CD4-positive, alpha-beta T cell treated with Interleukin-15 for 1 hour (primary cell): ENCODE results near the gene RNGTT.
"Not testable (repeated sequence)": the region's sequence is repeated elsewhere in the genome, so short reads cannot be mapped to it uniquely, and the experiment has no call there.

Experiments used
- DNase-seq: peaks from one replicate; pipeline ENCODE4 v3.0.0-alpha.2; 2020

Gene RNGTT

DNA sequence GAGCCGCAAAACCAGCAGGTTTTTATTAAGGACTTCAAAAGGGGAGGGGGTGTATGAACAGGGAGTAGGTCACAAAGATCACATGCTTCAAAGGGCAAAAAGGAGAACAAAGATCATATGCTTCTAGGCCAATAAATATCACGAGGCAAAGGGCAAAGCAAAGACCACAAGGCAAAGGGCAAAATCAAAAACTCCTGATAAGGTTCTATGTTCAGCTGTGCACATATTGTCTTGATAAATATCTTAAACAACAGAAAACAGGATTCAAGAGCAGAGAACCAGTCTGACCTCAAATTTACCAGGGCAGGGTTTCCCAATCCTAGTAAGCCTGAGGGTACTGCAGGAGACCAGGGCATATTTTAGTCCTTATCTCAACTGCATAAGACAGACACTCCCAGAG lies 5.8 kb upstream of the RNGTT start:
- not testable (repeated sequence) for DNase-seq

DNA sequence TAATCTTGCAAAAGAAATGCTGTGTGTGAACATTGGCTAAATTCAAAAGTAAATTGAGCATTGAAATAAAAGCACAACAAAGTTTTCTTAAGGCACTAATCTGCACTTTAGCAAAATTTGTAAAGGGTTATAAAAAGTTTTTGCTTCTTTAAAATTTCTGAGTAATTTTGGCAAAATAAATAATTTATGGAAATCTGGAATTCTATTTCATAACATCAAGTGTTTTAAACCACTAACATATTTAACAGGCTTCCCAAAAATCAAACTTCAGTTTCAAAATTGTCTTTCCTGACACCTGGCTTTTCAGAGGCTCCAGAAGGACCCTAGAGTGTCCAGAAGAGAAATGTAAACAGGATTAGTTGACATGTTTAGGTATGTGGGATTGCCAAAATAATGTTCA lies 4.5 kb upstream of the RNGTT start:
- no peak for DNase-seq

DNA sequence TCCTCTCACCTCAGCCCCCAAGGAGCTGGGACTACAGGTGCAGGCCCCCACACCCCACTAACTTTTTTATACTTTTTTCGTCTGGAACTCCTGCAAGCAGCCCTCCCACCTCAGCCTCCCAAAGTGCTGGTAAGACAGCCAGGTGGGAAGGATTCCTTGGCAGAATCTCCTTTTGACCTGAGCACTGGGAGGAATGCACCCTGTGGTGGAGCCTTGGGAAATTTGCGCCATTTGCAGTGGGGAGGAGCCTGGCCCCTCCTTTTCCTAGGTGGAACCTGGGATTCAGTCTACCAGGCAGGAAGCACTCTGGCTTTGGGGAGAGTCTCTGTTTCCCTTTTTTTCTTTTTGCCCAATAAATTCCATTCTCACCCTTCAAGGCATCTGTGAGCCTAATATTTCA lies 2.3 kb upstream of the RNGTT start:
- no peak for DNase-seq

DNA sequence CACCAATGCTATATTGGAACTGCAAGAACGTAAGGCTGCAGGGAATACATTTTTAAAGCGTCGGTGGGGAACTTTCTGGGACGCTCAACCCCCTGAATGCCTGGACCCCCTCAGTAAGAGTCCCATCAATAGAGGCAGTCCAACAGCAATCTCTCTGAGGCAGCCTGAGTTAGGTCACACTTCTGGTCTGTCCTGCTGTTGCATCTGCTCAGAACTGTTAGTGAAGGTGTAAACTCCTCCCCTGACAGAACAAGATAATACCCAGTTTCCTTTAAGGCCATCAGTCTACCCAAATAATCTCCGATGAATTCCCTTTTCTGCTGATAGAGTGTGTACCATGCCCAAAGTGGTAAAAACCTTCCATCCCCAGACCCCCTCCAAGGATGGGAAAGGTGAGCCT lies 1.1 kb upstream of the RNGTT start:
- no peak for DNase-seq

DNA sequence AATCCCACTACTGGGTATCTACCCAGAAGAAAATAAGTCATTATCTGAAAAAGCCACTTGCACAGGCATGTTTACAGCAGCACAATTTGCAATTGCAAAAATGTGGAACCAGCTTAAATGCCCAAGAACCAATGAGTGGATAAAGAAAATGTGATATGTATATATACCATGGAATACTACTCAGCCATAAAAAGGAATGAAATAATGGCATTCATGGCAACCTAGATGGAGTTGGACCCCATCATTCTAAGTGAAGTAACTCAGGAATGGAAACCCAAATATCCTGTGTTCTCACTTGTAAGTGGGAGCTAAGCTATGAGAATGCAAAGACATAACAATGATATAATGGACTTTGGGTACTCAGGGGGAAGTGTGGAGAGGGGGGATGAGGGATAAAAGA lies 4.6 kb downstream of the RNGTT start:
- no peak for DNase-seq

DNA sequence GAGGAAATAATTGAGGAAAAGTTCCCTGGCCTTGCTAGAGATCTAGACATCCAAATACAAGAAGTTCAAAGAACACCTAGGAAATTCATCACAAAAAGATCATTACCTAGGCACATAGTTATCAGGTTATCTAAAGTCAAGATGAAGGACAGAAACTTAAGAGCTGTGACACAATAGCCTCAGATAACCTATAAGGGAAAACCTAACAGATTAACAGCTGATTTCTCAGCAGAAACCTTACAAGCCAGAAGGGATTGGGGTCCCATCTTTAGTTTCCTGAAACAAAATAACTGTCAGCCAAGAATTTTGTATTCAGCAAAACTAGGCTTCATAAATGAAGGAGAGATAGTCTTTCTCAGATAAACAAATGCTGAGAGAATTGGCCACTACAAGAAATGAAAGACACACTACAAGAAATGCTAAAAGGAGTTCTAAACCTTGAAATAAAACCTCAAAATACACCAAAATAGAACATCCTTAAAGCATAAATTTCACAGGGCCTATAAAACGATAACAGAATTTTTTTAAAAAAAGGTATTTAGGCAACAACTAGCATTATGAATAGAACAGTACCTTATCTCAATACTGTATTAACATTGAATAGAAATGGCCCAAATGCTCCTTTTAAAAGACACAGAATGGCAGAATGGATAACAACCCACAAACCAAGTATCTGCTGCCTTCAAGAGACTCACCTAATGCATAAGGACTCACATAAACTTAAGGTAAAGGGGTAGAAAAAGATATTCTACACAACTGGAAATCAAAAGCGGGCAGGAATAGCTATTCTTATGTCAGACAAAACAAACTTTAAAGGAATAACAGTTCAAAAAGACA lies 9.7 kb downstream of the RNGTT start:
- DNase-seq: no peak

DNA sequence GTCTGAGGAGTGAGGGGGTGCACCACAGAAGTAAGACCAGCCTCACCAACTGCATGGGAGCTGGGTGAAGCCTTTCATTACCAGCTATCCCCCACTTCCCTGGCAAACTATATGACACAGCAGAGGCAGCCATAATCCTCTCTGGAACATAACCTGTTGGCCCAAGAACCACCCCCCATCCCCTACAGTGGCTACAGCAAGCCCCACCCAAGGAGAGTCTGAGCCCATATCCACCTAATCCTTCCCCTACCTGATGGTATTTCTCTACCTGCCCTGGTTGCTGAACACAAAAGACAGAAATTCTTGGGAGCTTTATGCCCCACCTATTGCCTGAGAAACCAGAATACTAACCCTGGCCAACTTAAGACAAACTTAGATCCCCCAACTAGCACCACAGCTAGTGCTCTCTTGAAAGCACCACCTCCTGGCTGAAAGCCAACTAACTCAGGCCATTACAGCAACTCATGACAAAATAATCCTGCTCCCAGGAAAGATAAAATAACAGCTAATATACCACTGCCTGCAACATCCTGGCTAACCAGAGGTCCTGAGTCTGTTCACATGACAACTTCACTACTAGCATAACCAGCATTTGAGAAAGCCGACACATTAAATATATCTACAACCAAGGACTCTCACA lies 11.2 kb downstream of the RNGTT start:
- DNase-seq: no peak

DNA sequence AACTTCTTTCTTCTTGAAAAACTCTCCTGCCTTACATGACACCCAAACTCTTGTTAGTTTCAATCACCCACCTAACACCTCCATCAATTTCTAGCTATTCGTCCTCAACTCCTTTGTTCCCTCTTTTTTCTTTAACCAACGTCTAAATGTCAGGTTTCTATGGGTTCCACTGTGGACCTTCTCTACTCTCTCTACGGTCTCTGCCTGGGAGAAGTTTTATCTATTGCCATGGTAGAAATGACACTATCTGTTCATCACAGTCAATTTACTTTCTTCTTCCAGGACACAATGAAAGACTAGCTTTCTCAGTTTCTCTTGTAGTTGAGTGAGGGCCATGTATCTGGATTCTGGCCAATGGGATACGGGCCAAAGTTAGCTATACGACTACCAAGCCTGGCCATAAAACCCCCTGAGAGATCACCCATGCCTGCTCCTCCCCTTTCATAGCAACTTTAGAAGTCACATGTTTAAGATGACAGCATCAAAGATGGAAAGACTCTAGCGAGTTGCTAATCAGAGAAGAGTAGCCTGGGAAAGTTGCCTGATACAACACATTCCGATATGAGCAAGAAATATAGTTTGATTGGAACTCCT lies 17.9 kb downstream of the RNGTT start:
- no peak for DNase-seq

DNA sequence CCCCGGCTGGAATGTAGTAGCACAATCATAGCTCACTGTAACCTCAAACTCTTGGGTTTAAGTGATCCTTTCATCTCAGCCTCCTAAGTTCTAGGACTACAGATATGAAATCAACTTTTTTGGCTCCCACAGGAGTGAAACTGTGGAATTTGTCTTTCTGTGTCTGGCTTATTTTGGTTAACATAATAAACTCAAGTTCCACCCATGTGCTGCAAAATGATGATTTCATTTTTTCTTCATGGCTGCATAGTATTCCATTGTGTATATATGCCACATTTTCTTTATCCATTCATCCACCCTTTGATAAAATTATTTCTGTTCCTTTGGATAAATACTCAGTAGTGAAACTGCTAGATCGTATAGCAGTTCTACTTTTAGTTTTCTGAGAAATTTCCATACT lies 29.9 kb downstream of the RNGTT start:
- no peak for DNase-seq

DNA sequence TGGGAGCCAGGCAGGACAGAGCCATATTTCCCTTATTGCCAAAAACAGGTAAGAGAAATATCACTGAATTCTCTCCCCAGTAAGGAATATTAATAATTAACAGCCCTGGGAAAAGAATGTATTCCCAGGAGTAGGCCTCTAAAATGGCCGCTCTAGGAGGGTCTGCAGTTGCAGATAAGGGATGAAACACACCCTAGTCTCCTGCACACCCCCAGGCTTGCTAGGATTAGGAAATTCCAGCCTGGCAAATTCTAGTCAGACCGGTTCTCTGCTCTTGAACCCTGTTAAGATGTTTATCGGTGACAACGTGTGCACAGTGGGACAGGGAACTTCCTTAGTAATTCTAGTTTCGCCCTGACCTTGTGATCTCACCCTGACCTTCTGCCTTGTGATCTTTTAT lies 31.4 kb downstream of the RNGTT start:
- not testable (repeated sequence) for DNase-seq

DNA sequence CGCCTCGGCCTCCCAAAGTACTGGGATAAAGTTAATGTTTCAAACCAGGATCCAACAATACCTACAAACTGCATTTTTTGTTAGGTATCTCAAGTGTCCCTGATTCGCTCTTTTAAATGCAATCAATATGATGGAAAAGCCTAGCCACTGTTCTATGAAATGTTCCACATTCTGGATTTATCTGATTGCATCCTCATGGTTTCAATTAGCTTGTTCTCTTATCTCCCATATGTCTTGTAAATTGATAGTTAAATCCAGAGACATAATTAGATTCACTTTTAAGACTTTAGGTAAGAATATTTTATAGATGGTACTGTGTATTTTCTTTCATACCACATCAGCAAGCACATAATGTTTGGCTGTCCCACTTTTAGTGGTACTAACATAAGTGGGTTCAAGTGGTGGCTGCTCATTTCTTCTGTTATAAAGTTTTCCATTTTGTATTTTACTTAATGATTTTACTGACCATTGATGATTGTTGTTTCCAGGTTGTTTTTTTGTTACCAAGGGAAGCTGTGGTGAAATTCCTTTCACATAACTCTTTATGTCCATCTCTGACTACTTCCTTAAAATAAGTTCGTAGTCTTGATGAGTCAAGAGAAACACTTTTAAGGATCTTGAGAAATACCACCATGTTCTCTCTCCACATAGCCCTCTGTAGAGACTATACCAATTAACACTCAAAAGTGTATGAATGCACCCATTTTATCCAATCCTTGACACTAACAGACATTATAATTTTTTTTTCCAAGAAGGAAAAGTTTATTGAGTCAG lies 40.5 kb downstream of the RNGTT start:
- no peak for DNase-seq

DNA sequence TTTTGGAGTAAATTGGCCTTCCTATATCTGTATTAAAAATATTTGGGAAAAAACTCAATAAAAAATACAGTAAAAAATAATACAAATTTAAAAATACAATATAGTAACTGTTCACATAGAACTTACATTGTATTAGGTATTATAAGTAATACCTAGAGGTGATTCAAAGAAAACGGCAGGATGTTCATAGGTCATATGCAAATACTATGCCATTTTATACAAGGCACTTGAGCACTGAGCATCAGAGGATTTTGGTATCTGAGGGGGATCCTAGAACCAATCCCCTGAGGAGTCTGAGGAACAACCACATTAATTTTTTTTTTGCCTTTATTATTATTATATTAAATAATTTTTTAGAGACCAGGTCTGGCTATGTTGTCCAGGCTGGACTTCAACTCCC lies 41.7 kb downstream of the RNGTT start:
- no peak for DNase-seq

DNA sequence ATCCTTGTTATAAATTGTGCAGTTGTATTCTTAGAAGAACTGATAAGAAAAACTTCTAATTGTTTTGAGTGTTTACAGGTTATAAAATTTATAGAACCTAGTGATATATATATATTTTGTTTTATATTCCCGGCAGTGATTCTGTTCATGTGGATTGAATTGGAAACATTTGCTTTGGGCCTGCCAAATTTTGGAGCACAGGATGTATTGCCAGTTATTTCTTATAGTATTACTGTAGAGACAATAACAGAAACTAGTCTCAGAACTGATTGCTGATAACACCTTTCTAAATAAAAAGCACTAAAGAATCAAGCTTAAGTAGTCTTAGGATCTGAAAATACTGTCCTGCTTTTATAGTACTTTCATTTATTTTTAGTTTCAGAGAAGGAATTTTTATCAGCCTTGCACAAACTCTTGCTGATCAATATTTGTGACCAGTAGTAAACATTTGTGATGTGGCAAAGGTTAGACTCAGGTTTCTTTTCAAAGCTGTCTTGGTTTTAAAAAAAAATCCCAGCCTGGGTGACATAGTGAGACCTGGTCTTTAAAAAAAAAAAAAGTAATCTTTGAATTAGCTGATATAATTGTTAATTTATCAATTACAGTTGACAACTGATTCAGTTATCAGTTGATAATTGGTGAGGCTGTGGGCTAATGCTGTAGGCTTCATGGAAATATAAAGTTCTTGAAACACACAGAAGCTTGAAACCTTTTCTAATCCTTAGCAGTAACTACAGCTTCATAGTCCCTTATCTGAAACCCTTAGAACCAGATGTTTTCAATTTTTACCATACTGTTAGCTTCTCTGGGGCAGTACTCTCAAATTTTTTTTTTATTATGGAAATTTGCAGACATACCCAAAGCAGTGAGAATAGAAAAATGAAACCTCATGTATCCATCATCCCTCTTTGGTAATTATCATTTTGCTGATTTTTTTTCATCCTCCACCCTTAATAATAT lies 42.4 kb downstream of the RNGTT start:
- no peak for DNase-seq

DNA sequence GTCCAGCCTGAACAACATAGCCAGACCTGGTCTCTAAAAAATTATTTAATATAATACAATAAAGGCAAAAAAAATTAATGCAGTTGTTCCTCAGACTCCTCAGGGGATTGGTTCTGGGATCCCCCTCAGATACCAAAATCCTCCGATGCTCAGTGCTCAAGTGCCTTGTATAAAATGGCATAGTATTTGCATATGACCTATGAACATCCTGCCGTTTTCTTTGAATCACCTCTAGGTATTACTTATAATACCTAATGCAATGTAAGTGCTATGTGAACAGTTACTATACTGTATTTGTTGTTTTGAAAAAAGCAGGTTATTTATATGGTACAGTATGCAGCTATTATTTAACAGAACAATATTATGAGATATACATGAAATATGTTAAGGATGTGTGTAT lies 43.3 kb downstream of the RNGTT start:
- no peak for DNase-seq

DNA sequence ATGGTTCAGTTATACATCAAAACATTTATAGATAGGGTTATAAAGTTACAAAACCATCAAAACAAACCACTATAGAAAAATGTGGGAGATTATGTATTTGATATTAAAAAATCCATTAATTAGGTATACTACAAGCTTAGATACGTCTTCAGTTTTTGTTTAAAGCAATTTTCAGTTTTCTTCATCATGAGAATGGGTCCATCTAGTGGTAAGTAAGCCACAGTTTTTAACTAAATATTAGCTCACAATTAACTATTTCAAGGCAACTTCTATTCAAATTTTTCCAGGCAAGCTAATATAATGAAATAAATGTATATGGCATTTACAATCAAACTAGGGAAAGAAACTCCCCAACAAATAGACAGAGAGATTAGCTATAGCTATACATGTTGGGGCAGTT lies 44.4 kb downstream of the RNGTT start:
- no peak for DNase-seq

DNA sequence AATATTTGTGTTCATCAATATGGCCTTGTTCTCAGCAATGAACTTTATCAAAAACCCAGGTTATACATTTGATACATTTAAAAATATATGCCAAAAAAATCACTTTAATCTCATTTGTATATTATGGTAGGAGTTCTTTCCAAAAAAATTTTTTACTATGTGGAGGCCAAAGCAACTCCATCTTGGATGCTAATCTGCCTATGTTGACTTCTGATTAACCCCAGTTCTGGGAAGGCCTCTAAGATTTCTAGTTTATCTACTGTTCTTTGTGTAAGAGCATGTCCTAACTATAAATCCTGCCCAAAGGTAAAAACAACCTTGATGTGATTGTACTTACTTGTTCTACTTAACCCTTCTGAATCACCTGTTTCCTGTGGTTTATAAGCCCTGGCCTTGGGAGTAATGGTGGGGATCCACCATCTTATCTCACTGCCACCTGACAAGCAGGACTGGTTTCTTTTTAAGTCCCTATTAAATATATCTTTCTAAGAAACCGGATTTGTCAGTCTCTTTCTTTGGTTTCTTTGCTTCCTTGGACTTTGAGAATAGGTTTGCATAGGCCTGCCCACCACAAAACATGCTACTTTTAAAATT lies 46.7 kb downstream of the RNGTT start:
- DNase-seq: no peak

DNA sequence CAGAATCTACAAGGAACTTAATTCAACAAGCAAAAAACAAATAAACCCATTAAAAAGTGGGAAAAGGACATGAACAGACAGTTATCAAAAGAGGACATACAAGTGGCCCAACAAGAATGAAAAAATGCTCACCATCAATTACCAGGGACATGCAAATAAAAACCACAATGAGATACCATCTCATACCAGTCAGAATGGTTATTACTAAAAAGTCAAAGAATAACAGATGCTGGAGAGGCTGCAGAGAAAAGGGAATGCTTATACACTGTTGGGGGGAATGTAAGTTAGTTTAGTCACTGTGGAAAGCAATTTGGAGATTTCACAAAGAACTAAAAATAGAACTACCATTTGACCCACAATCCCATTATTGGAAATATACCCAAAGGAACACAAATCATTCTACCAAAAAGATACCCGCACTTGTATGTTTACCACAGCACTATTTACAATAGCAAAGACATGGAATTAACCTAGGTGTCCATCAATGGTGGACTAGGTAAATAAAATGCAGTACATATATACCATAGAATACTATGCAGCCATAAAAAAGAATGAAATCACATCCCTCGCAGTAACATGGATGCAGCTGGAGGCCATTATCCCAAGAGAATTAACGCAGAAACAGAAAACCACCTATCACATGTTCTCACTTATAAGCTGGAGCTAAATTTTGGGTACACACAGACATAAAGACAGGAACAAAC lies 48.4 kb downstream of the RNGTT start:
- no peak for DNase-seq

DNA sequence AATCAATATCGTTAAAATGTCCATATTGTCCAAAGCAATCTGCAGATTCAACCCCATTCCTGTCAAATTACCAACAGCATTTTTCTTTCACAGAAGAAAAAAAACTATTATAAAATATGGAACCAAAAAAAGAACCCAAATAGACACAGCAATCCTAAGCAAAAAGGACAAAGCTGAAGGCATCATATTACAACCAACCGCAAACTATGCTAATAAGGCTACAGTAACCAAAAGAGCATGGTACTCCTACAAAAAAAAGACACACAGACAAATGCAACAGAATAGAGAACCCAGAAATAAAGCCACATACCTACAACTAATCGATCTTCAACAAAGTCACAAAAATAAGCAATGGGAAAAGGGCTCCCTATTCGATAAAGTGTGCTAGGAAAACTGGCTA lies 49.2 kb downstream of the RNGTT start:
- DNase-seq: no peak

DNA sequence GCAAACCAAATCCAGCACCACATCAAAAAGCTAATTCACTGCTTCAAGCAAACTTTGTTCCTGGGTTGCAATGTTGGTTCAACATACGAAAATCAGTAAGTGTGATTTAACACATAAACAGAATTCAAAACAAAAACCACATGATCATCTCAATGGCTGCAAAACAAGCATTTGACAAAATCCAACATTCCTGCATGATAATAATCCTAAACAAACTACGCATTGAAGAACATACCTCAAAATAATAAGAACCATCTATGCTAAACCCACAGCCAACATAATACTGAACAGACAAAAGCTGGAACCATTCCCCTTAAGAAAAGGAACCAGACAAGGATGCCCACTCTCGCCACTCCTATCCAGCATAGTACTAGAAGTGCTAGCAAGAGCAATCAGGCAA lies 49.9 kb downstream of the RNGTT start:
- DNase-seq: no peak

DNA sequence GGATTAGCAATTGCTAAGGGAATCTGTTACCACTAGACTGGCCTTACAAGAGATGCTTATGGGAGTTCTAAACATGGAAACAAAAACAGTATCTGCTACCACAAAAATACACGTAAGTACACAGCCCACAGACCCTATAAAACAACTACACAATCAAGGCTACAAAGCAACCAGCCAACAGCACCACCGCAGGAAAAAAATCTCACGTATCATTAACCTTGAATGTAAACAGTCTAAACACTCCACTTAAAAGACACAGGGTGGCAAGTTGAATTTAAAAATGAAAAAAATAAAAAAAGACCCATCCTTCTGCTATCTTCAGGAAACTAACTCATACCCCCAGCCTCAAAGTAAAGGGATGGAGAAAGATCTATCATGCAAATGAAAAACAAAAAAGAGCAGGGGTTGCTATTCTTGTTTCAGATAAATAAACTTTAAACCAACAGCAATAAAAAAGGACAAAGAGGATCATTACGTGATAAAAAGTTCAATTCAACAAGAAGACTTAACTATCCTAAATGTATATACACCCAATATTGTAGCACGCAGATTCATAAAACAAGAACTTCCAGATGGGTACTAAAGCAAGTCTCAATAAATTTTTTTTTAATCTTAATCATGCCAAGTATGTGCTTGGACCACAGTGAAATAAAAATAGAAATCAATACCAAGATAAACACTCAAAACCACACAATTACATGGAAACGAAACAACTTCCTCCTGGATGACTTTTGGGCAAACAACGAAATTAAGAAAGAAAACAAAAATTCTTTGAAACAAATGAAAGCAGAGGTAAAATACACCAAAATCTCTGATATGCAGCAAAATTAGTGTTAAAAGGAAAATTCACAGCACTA lies 52.3 kb downstream of the RNGTT start:
- no peak for DNase-seq
